Lower leg skin (tissue), 3 donors: ENCODE results near the gene PIP4K2C.

Experiments used
- POLR2A ChIP-seq, 2 donors: fragments of 450-650 bp; IDR thresholded peaks; one replicate each; pipeline ENCODE4 v1.6.1; 2016 to 2017; ENCODE audit warnings: antibody characterized with exemption in 2 of 2, mild to moderate bottlenecking in 1 of 2, moderate library complexity in 1 of 2
- TF ChIP-seq, protein P1 (sequence below), 3 donors: fragments of 450-650 bp; IDR thresholded peaks; one replicate each; pipeline ENCODE4 v1.5.1; 2016; ENCODE audit warnings: antibody characterized with exemption in 3 of 3, mild to moderate bottlenecking in 3 of 3, moderate library complexity in 2 of 3

DNA sequence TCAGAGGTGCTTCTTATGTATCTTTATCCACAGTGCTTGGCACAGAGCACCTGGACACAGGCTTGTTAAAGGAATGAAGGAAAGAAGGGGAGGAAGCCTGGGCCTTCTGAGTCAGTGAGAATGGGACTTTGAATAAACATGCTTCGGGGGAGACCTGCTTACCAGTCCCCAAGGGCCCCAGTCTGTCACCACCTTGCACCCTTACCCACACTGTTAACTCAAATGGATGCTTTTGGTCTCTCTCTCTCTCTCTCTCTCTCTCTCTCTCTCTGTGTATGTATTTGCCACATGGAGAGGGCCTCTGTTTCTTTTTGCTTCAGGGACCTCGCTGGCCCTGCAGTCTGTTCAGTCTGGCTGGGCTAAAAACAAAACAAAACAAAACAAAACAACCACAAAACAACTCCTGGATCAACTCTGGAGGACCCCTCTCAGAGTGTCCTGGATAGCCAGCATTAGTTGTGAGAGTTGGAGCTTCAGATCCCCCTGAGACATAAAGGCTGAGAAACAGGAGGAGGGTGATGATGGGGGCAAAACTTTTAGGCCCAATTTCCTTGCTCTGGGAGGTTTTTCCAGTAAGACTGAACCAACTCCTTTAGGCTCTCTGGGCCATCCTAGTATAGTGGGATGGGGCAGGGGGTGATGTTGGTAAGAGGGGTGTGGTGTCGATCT is 39.2 kb upstream of the PIP4K2C start:
- no peak for TF ChIP-seq POLR2A (IDR thresholded peaks at IDR 0.05)
- TF ChIP-seq, protein P1, sequence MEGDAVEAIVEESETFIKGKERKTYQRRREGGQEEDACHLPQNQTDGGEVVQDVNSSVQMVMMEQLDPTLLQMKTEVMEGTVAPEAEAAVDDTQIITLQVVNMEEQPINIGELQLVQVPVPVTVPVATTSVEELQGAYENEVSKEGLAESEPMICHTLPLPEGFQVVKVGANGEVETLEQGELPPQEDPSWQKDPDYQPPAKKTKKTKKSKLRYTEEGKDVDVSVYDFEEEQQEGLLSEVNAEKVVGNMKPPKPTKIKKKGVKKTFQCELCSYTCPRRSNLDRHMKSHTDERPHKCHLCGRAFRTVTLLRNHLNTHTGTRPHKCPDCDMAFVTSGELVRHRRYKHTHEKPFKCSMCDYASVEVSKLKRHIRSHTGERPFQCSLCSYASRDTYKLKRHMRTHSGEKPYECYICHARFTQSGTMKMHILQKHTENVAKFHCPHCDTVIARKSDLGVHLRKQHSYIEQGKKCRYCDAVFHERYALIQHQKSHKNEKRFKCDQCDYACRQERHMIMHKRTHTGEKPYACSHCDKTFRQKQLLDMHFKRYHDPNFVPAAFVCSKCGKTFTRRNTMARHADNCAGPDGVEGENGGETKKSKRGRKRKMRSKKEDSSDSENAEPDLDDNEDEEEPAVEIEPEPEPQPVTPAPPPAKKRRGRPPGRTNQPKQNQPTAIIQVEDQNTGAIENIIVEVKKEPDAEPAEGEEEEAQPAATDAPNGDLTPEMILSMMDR (IDR thresholded peaks at IDR 0.05), result no peak
